Hippocampal formation (tissue), 2 donors: Measurements from ENCODE around the gene SPAG16.
"Not testable (repeated sequence)": the region's sequence is repeated elsewhere in the genome, so short reads cannot be mapped to it uniquely, and the experiment has no call there.

ENCODE experiments used
- DNase-seq, 2 donors: peaks; one replicate each; lab custom pipeline; 2025; lab: John Stamatoyannopoulos, UW

Gene SPAG16

GRCh38 chr2:213818436-213818835, 534.2 kb downstream of the SPAG16 start:
- DNase-seq, result no peak

GRCh38 chr2:213834331-213834730, 550.1 kb downstream of the SPAG16 start:
- no peak for DNase-seq

GRCh38 chr2:213834746-213835145, 550.5 kb downstream of the SPAG16 start:
- DNase-seq, result no peak

- DNase-seq, result no peak
Observed at GRCh38 chr2:213846856-213847255, 562.6 kb downstream of the SPAG16 start.

- DNase-seq, result no peak
Observed at GRCh38 chr2:213847316-213847715, 563.1 kb downstream of the SPAG16 start.

- no peak for DNase-seq
Observed at GRCh38 chr2:213848631-213849030, 564.4 kb downstream of the SPAG16 start.

- DNase-seq, result no peak
Observed at GRCh38 chr2:213861638-213862037, 577.4 kb downstream of the SPAG16 start.

GRCh38 chr2:213862407-213863076, 578.3 kb downstream of the SPAG16 start:
- no peak for DNase-seq

GRCh38 chr2:213863541-213863940, 579.3 kb downstream of the SPAG16 start:
- no peak for DNase-seq

- DNase-seq, result no peak
Observed at GRCh38 chr2:213868526-213868925, 584.3 kb downstream of the SPAG16 start.

GRCh38 chr2:213885485-213885884, 601.2 kb downstream of the SPAG16 start:
- DNase-seq, result no peak

- no peak for DNase-seq
Observed at GRCh38 chr2:213914510-213914909, 630.2 kb downstream of the SPAG16 start.

- DNase-seq, result no peak
Observed at GRCh38 chr2:213920014-213920413, 635.8 kb downstream of the SPAG16 start.

- no peak for DNase-seq
Observed at GRCh38 chr2:213923543-213923942, 639.3 kb downstream of the SPAG16 start.

- no peak for DNase-seq
Observed at GRCh38 chr2:213934560-213934959, 650.3 kb downstream of the SPAG16 start.

GRCh38 chr2:213958086-213958485, 673.8 kb downstream of the SPAG16 start:
- DNase-seq, result no peak

GRCh38 chr2:213959589-213959988, 675.3 kb downstream of the SPAG16 start:
- no peak for DNase-seq

- DNase-seq, result no peak
Observed at GRCh38 chr2:213971536-213971935, 687.3 kb downstream of the SPAG16 start.

- DNase-seq, result no peak
Observed at GRCh38 chr2:213980883-213981282, 696.6 kb downstream of the SPAG16 start.

GRCh38 chr2:213989207-213989606, 704.9 kb downstream of the SPAG16 start:
- DNase-seq, result no peak

GRCh38 chr2:213991453-213992108, 707.3 kb downstream of the SPAG16 start:
- no peak for DNase-seq

- DNase-seq, result no peak
Observed at GRCh38 chr2:213995400-213996105, 711.3 kb downstream of the SPAG16 start.

- DNase-seq, result not testable (repeated sequence)
Observed at GRCh38 chr2:213998976-213999375, 714.7 kb downstream of the SPAG16 start.
